ENCODE results near the gene ATP8B4.

ATP8B4 gene

DNA sequence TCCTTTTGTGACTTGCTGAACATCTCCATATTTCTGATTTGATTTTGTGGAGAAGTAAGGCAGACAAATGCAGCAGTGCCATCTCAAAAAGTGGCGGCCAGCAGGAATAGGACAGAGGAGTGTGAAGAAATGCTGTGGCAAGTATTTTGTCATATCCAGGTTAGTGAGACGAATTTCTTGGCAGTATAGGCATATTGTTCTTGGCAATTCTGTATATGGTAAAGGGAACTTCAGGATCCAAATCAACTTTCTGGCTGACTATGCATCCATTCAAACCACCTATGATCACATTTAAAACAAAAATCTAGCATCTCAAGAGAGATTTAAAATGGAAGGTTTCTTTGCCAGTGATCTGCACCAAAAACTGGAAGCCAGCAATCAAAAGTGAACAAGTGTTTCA is 270.2 kb downstream of the ATP8B4 start:
- no peak for DNase-seq

DNA sequence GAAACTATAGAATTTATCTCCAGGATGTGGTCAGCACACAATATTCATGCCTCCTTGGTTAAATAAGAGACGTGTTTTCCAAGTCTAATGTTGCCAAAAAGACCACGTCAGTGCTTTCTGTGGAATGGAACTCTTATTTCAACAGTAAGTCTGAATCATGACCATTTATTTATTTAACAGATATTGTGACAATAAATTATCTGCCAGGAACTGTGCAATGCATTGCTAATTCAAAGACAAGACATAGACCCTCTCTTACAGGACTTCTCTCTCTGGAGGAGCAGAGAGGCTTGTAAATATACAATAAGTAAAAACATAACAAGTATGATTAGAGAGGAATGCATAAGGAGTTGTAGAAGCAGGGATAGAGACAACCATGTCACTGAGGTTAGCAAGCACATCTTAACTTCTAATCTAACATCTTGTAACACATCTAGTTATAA is 270.7 kb downstream of the ATP8B4 start:
- DNase-seq, result no peak

DNA sequence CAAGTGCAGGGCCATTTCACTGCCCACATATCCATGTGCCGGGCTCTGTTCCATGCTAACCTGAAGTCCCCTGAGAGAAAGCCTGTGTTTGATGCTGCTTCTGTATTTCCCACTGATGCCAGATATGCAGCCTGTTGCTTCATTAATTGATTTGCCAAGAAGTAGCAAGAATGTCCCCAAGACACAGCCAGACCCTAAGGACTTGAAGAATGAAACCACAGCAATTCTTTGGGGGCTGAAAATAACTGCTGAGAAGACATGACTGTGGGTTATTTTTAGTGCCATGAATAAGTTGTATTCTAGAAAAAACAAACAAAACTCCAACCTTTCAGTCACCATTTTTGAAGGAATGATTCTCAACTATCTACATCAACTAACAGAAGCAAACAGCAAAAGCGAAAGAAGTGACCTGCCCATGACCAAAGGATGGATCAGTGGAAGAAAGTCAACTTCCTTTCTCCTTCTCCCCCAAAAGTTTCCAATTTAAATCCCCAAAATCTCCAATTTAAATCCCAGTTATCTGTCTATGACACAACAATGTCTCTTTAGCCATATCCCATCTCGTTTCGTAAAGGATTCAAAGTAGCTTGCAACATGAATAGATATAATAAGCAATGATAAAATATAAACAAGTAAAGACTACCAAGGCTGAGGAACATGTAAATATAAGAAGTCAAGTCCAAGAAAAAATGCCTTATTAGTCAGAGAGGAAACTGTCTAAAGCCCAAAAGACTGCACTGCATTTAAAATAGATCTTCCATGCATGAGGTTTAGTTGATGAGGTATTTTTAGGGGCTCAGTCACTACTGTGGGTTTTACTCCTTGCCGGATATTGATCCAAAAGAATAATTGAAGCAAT is 271.4 kb downstream of the ATP8B4 start:
- no peak for DNase-seq

DNA sequence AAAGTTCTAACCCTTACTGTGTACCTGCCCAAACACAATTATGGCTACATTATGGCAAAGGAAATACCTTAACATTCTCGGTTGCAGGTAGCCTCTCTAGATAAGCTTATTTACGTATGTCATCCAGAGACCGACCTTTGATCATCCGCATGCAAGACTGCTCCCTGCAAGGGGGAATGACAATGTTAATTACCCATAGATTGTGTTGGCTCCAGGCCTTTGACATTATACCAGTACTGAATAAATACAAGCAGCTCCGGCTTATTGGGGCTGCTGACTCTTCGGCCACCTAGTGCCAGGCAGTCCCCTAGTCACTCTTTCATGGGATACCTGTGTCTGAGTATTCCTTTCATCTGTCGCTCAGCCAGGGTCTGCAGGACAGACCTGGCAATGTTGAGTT is 274.6 kb downstream of the ATP8B4 start:
- DNase-seq, result no peak

DNA sequence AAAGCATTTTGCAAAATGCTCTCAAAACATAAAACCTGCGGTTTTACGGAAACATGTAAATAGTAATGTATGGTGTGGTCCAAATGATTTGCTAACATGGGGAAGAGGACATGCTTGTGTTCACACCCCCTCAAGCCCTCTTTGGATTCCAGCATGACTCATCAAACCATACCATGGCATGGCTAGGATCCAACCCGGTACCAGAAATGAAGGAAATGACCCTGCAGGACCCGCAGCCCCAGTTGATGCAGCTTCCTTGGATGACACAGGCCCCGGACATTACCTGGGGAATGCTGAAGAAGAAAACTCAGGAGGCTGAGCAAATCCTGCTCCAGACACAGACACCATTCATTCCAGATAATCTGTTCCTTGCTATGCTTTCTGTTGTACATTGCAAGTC is 275.3 kb downstream of the ATP8B4 start:
- DNase-seq, result no peak

GRCh38 chr15:49842031-49842730 is 276.9 kb downstream of the ATP8B4 start:
- no peak for DNase-seq

DNA sequence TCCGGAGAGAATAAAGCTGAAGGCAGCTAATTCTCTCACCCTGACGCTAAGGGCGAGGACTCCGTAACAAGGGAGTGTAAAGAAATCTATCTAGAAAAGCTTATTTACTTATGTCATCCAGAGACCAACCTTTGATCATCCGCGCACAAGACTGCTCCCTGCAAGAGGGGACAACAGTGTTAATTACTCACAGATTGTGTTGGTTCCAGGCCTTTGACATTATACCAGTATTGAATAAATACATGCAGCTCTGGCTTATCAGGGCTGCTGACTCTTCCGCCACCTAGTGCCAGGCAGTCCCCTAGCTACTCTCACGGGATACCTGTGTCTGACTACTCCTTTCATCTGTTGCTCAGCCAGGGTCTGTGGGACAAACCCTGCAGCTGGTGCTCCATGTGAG is 286.5 kb downstream of the ATP8B4 start:
- DNase-seq, result peak in 1 of 4 experiments; percentile 9

DNA sequence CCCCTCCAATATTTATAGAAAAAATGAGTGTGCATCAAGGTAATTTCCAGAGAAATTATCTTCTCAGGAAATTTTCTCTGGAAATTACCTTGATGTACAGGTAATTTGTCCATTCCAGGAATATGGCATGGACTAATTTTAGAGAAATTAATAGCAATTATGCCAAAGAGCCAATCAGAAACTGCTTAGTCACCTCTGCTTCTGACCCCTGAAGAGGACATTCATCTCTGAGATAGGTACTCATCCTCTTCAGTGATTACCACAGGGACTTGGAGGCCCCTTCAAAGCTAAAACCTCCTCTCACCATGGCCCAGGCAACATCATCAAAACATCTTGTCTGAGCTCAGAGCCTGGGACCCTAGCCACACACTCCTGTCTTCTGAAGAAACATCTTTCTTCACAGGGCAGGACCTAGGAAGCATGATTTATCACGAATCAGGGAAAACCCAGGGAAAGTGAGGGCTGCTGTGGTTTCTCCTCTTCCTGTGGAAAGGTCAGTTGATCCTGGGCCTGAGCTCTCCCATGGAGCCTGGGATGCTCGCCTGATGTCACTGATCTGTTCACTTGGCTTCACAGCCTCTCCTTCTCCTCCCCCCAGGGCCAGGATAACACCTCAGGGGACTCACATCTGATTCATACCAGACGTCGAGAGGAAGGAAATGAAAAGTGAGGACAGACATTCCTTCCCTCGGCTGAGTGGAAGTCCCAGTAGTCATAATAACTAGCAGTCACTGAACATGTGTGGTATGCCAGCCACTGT is 287.6 kb downstream of the ATP8B4 start:
- no peak for DNase-seq

DNA sequence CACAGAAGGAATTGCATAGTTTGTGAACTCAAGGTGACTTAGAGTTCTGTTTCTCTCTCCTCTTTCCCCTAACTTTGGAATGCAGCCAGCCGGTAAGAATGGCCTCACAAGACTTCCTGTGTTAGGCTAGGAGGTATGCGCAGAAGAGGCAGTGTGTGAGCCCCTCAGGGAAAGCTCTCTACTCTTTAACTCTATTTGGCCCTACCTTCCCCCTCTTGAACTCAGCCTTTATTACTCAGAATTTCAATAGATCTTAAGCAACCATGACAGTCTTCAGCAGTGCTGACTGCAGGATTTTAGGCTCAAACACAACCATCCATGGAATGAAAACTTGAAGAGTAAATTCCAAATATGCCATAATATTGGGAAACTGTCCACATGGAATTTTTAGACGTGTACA is 288.6 kb downstream of the ATP8B4 start:
- no peak for DNase-seq

DNA sequence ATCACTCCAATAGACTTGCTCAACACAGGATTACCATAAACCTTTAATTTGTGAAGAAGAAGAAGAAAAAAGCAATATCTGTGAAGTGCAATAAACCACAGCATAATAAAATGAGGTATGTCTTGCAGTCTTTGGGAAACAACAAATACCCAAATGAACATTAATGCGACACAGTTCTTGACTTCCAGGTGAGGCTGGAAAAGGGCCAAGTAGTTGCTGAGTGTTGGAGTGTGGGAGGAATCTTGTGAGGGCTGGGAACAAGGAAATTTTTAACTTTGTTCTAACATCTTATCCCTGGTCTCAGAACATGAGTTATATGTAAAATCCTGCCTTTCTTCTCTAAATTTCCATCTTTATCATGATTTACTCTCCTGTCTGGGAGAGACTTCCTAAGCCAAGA is 291.7 kb downstream of the ATP8B4 start:
- DNase-seq, result no peak

GRCh38 chr15:49826640-49827234 is 292.3 kb downstream of the ATP8B4 start:
- DNase-seq, result no peak

DNA sequence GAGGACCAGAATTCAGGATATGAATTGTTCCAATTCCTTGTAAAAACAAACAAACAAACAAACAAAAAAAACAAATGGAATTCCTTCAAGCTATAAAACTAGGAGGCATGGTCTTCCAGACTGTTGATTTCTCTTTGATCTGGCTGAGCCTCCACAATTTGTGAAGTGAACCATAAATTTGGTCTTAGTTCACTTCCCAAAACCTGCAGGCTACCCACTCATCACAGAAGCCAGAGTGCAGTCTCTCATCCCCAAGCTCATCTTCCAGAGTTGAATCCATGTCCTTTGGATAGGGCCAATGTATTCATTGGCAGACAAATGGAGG is 294.3 kb downstream of the ATP8B4 start:
- no peak for DNase-seq

DNA sequence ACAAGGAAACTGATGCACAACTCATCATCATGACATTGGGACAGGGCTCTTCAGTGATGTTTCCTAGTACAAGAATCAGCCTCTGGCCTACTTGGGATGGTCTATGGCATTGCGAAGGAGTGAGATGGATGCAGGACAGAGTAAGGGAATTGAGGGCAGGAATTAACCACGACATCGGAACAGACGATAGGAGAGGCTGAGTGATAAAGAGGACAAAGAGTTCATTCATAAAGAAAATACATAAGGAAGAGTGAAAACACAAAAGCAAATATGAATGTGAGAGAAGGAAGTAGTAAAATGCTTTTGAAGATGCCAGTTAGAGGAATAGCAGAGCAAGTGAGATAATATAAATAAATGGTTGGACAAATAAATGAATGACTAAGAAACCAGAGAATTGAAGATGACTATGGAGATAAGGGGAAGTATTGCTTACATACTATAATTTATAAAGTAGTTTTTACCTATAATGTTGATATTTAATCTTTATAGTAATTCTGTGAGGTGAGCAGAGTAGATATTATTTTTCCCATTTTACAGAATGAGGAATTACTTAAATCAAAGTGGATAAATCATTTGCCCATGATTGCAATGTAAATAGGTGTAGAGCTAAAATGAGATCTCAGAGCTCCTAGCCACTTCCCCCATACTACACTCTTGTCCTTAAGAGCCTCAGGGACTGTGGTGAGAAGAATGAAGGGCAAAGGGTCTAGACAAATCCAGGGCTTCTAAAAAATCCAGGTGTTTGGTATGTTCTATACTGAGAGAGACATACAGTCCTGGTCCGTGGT is 294.9 kb downstream of the ATP8B4 start:
- DNase-seq, result no peak

DNA sequence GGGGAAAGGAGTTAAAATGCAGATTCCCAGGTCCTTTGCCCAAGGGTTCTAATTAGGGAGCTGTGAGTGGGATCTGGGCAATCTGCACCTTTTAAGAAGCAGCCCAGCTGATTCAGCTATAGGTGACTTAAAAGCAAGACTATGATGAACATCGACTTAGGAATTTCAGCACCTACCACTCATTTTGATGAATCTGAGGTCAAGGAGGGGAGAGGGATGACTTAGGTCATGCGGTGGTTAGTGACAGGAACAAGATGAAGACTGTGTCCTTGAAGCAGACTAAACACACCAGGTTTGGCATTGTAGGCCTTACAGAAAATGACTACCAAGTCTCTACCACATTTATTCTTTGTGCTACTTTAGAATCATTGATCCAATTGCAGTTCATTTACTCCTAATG is 301.9 kb downstream of the ATP8B4 start:
- no peak for DNase-seq

- DNase-seq, result no peak
Measured at GRCh38 chr15:49815950-49816349, 303.1 kb downstream of the ATP8B4 start.

GRCh38 chr15:49815526-49815925 is 303.5 kb downstream of the ATP8B4 start:
- no peak for DNase-seq

- DNase-seq, result no peak
Measured at GRCh38 chr15:49814709-49815108, 304.3 kb downstream of the ATP8B4 start.

DNA sequence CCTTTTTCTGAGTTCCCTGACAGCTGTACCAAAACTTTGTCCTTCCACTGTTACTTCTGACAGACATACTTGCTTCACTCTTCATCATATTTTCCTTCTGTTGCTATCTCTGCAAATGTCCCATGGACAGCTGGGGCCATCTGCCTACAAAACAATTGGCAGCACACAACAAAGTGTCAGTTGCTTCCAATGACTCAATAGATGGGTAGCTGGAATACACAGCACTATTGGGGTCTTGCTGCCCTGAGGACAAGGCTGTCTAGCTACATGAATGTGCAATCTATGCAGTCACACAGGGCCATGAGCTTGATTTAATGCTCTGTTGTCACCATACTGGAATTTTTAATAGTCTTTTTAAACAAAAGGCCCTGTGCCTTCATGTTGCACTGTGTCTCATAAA is 305.4 kb downstream of the ATP8B4 start:
- DNase-seq, result no peak

DNA sequence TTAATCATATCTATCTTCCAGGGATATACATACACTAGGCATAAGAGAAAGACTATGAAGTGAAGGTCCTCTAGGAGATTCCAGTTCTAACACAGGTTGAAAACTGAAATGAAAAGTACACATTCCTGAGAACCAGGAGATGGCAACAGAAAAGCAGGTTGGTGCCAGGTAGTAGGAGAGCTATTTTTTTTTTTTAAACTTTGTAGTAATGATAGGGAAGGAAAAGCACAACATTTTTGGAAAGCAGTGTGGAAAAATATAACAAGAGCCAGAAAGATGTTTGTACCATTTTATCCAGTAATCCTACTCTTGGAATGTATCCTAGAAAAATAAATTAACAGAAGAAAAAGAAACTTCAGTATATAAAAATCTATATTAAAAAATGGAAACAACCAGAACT is 308.3 kb downstream of the ATP8B4 start:
- no peak for DNase-seq

- no peak for DNase-seq
Measured at GRCh38 chr15:49809894-49810609, 309.0 kb downstream of the ATP8B4 start.

DNA sequence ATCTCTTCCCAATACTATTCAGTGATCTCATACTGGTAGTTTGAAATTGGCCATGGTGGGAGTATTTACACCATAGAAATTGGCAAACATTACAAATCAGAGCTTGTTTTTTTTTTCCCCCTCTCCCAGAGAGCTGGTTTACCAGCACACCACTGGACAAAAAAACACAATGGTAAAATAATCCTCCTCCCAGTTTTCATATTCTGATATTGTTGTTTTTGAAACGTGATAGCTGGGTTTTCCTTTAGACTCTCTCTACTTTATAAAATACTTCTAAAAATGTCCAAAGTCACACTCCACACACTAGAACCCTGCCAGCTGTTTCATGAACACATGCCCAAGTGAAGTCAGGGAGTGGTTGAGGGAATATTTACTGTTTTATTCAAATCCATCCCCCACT is 310.7 kb downstream of the ATP8B4 start:
- no peak for DNase-seq

Measured in suppressor macrophage (primary cell).